NCI-H2196 treated with DMSO at 0.1 percent for 48 hours (cell line): ENCODE data around the gene FRK.
"Not testable (repeated sequence)": the region's sequence is repeated elsewhere in the genome, so short reads cannot be mapped to it uniquely, and the experiment has no call there.

Experiments used
- DNase-seq: peaks from one replicate; lab custom pipeline; 2025; ENCODE audit not compliant: unreplicated experiment; lab: John Stamatoyannopoulos, UW

The FRK gene, protein sequence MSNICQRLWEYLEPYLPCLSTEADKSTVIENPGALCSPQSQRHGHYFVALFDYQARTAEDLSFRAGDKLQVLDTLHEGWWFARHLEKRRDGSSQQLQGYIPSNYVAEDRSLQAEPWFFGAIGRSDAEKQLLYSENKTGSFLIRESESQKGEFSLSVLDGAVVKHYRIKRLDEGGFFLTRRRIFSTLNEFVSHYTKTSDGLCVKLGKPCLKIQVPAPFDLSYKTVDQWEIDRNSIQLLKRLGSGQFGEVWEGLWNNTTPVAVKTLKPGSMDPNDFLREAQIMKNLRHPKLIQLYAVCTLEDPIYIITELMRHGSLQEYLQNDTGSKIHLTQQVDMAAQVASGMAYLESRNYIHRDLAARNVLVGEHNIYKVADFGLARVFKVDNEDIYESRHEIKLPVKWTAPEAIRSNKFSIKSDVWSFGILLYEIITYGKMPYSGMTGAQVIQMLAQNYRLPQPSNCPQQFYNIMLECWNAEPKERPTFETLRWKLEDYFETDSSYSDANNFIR

DNA sequence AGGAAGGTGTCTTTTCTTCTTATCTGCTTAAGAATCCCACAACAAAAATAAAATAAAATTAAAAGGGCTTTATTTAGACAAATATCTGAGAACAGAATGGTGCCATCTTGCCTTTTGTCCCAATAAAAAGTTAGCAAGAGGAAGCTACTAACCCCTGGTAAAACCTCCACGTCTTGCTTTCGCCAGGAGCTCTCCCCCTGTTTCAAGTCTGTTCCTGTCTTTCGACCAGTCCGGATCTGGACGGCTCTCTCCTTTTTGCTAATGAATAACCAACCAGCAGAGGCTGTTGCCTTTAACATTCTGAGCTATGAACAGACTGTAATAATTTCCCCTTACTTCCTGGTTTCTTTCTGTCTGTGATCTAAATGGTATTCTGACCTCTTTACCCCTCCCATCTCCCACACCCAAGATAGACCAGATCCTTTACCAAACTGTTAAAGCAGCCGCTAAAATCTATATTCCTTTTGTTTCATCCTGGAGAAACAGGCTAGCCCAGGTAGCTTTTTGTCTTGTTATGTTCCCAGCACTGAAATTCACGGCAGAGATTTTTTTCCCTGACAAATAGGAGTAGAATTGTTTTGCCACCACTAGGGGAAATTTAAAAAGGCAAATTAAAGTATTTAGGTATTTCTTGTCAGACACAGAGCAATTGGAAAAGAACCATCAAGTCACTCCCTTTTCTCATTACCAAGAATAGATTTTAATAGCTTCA is at the start of gene FRK:
Gene FRK, minus strand, starts transcription at position 320 of the 712 bp plus-strand sequence. CDS start 580 bp downstream, outside the sequence.
- DNase-seq, result no peak

DNA sequence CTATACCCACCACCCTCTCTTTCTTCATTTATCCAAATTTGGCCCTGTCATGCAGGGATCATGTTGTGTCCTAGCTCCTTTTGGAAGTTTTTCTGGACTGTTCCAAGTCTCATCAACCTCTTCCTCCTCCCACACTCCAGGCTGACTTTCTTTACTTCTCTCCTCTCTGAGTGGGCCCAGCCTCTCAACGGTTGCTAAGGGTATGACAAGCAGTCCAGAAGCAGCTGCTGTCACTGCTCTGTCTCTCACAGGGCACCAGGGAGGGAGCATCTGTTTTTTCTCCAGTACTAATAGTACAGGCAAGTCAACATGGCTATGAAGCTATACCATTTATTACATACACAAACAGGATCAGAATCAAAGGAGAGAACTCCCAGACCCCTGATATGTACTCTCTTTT is 48.1 kb upstream of the FRK start:
- DNase-seq, result no peak

DNA sequence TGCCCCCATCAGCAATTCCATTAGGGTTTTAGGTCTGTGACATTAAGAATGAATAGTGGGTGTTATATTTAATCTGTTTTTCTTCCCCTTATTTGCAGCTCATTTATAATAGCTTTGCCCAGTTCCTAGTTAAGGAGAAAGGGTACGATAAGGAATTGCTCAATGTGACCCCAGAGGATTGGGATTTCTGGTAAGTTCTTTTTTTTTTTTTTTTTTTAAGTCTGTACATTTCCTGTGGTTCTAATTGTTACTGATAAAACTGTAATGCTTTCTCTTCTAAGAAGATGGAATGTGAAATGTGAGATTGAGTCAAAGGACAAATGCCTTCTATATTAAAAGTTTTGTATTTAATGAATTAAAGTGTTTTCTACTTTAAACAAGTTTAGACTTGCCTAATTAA is 45.5 kb upstream of the FRK start:
- no peak for DNase-seq

DNA sequence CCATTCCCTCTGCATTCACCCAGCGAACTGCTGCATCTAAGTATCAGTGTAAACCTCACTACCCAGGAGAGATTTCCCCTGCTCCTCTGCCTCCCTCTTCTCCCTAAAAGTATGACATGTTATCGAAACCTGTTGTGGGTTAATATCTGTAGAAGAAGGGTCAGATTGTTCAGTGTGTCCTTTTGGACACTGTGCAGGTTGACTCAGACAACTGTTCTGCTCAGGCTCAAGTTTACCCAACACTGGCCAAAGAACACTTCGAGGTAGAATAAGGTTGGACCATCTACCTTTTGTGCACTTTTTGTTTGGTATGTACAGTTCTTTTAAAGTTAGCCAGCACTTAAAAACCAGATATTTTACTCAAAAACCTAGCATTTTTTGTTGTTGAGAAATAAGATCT is 44.6 kb upstream of the FRK start:
- DNase-seq, result no peak

DNA sequence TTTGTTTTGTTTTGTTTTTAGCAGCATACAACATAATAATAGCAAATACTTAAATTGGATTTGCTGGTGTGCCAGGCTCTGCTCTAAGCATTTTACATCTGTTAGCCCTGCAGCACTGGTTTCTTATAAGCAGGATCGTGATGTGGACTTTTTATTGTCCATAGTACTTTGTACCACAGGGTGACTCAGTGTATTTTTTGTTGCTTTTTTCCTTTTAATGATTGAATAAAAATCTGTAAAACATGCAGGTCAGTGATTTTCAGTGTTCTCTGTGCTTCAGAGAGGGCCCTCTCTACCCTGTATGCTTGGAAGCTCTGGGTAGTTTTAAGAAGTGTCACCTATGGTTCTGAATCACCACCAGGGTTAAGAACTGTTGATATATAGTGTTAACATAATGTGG is 43.9 kb upstream of the FRK start:
- no peak for DNase-seq

DNA sequence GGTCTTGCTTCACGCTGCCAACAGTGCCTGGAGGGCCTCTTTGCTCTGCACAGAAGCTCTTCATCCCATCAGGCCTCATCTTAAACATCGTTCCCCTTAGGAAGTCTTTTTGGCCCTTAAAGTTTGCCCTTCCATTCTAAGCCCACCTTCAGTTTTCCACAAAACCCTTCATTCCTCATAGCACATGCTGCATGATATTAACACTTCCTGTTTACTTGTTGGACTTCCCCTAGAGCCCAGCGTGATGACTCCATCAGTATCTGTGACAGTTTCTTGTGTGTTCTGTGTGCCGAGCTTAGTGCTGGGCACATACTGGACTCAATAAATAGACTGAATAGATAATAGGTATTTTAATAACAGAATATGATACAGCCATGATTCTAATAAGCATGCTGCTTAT is 42.2 kb upstream of the FRK start:
- DNase-seq, result no peak

DNA sequence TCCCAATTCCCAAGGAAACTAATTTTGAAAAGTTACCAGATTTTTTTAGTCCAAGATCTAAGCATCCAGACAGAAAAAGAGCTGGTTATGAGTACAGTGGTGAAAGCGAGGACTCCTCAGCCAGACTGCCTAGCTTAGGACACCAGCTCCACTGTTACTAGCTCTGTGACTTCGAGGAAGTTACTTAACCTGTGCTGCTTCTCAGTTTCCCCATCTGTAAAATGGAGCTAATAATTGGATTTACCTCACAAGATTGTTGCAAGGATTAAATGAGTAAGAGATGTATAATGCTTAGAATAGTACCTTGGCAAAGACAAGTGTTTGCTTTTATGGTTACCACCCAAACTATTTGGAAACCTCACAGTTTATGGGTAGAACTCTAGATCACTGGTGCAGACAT is 41.1 kb upstream of the FRK start:
- no peak for DNase-seq

DNA sequence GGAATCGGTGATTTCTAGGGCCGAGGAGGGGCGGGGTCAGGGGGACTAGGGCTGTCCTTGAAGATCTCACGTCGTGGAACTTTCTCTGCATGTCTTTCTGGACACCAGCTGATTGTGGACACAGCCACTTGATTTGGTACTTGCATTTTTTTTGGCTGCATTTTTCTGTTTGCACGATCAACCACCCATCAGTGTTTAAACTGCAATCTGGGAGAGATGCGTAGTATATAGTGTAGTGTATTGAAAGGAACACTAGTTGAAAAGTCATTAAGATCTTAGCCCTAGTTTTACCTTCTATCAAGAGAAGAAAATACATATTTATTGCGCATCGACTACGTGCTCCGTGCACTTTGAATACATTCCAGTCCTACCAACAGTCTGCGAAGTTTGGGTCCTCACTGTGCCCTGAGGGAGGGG is 40.6 kb upstream of the FRK start:
- no peak for DNase-seq

DNA sequence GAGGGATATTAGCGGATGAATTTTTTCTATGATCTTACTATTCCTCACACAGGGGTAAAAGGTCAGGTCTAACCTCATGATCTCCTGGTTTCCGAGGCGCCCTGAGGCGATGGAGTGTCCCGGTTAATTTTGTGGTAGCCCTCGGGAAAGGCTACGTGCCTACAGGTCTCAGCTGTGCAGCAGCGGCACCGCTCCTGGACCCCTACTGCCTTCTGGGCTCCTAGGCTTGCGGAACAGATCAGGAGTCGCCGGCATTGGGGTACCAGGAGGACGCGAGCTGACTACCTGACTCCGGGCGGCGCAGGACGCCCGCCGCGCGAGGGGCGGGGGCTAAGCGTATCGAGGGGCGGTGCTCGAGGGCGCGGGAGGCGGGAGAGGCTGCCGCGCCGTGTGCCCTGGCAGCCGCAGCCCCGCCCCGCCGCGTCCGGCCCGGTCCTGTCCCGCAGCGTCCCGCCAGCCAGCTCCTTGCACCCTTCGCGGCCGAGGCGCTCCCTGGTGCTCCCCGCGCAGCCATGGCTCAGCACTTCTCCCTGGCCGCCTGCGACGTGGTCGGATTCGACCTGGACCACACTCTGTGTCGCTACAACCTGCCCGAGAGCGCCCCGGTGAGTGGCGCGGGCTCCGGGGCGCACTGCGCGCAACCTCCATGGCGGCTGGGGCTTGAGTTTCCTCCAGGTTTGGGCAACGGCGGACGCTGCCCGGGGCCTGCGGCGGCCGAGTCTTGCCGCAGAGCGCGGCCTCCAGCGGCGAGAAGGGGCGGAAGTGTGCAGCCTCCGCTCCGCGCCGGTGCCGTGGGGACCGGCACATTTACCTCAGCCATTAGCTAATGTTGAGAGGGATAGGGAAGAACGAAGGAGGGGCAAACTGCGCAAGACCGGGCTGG is 40.0 kb upstream of the FRK start, which contains the start of gene NT5DC1:
Gene NT5DC1, plus strand, starts transcription at position 435 of the 883 bp plus-strand sequence. Its CDS starts 78 bp downstream, at position 513.
- peak; percentile 66 for DNase-seq

DNA sequence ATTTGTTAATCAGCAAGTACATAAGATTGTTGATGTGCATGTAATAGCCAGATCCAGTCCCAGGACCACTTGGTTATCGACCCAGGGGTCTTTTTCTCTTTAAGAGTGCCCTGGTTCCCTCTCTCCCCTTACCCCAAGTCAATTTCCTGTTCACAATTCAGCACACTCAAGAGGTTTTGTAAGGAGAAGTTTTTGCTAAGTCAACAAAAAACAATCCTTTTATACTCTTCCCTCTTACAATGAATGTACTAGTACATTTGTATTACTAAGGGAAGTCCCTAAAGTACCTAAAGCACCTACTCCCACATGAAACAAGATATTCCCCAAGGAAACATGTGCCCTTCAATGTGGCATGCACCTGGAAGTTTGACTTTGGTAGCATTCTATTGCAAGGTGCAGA is 38.3 kb upstream of the FRK start:
- no peak for DNase-seq

DNA sequence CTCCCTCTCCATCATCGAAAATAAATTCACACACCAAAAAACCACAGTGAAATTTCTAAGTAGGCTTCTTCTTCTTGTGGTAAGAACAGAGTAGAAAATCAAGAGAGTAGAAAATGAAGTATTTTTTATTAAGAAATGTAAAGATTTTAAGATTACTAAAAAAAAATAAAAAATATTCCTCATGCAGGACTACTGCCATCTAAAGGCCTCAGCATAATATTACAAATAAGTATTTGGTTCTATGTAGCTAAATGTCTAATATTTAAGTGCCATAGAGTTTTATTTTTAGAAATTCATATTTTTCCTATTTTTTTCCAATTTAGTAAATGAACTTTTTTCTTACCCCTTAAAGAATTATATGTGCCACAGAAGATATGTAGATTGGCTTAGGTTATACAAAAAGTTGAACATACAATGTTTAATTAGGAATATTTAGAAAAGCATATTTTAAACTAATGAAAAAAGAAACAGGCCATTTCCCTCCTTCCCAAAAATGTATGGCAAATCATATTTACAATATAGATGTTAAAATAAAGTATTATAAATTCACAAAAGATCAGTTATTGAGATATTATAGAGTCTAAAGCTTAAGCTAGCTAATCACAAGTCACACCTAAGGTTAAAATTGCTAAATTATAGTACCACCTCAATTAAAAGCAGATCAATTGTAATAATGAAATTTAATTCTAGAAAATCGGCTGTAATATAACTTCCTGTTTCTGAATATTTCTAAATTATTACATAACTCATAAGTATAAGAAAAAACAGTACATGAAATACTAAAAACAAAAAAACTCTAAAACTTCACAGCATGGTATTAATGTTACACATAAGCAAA is 36.5 kb upstream of the FRK start:
- no peak for DNase-seq

DNA sequence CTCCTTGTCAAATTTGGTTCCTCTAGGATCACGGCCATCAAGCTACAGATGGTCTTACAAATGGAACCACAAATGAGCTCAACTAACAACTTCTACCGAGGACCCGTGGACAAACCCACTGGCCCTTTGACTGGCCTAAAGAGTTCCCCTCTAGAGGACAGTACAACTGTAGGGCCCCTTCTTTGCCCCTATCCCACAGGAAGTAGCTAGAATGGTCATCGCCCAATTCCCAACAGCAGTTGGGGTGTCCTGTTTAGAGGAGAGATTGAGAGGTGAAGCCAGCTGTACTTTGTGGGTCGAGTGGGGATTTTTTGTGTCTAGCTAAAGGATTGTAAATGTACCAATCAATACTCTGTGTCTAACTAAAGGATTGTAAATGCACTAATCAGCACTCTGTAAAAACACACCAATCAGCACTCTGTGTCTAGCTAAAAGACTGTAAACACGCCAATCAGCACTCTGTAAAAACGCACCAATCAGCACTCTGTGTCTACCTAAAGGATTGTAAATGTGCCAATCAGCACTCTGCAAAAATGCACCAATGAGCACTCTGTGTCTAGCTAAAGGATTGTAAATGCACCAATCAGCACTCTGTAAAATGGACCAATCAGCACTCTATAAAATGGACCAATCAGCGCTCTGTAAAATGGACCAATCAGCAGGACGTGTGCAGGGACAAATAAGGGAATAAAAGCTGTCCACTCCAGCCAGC is 35.5 kb upstream of the FRK start:
- not testable (repeated sequence) for DNase-seq

DNA sequence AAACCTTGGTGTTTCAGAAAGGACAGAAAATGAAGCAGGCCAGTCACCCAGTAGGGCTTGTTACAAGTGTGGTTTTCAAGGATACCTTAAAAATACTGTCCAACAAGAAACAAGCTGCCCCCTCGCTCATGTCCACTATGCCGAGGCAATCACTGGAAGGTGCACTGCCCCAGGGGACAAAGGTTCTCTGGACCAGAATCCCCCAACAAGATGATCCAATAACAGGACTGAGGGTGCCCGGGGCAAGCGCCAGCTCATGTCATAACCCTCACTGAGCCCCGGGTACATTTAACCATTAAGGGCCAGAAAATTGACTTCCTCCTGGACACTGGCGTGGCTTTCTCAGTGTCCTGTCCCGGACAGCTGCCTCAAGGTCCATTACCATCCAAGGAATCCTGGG is 33.4 kb upstream of the FRK start:
- no peak for DNase-seq

DNA sequence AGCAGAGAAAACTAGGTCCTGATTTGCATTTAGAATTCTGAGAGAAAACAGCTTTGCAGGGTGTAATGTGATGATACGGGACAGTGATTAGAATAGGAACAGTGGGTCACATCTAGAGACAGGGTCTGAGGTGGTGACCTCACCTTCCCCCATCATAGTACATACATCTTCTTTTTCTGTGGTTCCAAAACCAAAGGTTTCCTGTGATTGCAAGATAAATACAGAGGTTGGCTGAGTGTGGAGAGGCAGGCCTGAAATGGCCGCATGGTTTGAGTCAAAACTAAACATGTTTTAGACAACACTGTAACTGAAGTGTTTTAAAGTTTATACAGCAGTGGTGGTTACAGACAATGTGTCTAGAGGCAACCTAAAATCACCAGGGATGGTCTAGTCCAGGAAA is 29.6 kb upstream of the FRK start:
- no peak for DNase-seq

DNA sequence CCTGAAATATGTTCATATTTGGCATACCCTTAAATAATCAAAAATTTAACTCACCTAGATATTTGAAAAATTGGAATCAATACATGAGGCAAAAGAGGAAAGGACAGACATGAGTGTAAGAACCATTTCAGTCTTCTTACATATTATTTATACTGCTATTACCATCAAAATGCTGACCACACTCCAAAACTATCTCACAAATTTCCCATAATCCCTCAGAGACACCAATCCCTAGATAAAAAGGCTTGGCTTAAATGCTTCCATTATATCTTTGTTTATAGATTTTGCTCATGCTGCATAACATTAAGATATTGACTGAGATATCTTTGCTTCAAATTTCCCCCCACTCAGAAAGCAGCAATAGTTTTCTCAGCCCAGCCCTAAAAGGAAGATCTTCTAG is 28.3 kb upstream of the FRK start:
- no peak for DNase-seq

DNA sequence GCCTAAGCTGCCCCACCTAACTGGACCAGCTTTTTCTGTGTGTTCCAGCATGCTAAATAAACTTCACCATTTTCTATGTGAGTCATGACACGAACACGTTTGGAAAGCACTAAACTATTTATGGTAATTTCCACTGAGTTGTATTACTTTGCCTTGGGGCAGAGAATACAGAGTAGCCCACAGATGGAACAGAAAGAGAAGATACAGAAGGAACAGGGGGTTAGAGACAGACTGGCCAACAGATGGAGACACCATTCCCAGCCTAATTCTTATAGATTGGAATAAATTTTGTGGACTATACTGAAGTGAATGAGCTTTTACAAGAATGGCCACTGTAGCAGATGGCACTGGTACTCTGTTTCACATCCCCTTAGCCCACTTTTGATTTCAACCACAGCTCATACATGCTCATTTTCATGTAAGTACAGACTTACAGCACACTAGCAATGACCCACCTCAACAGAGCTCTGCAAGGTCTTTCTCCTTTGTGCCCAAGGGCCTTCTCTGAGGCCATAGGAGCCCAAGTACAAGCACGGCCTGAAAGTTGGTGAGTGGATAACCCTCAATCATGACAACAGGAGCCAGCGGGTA is 26.8 kb upstream of the FRK start:
- DNase-seq, result no peak

DNA sequence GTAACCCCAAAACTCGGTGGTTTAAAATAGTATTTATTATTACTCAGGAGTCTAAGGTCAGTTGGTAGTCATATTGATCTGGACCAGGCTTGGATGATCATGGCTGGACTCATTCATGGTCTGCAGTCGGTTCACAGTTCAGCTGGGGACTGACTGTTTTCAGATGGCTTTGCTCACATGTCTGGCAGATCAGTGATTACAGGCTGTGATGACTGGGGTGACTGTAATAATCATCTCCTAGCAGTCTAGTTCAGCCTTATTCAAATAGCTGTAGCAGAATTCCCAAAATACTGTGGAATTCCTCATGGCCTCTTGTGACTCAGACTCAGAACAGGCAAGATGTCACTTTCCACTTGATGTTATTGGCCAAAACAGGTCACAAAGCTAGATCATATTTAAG is 23.6 kb upstream of the FRK start:
- no peak for DNase-seq

DNA sequence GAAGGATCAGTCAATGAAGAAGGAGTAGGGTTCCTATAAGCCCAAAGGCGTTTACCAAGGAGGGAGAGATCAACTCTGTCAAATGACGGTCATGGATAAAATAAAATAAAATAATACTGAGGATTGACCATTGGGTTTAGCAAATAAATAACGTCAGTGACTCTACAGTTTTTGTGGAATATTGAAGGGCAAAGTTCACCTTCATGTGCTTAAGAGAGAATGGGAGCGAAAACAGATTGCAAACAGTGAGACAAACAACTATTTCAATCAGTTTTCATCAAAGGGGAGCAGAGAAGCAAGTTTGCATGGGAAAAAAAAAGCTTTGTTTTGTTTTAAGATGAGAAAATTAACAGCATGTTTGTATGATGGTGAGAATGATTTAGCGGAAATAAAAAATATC is 22.4 kb upstream of the FRK start:
- DNase-seq, result no peak

DNA sequence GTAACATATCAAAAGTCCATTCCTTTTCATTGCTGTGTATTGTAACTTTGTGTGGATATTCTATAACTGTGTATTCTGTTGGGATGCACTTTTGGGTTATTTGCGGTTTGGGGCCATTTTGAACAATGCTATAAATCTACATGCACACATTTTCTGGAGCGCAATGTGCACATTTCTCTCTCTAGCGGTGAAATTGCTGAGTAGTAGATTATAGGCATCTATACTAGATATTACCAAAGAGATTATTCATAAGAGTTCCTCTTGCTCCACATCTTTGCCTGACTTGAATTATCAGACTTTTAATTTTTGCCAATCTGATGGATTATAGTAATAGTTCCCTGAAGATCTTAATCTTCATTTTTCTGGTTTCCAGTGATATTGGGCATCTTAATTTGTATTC is 18.3 kb upstream of the FRK start:
- DNase-seq, result no peak
